ENCODE measurements around the gene KLHL40. TPM values are rescaled to one million over a fixed set of nuclear protein-coding genes. Genes with fewer than 3 reads are reported as not detected.

Gene KLHL40, protein sequence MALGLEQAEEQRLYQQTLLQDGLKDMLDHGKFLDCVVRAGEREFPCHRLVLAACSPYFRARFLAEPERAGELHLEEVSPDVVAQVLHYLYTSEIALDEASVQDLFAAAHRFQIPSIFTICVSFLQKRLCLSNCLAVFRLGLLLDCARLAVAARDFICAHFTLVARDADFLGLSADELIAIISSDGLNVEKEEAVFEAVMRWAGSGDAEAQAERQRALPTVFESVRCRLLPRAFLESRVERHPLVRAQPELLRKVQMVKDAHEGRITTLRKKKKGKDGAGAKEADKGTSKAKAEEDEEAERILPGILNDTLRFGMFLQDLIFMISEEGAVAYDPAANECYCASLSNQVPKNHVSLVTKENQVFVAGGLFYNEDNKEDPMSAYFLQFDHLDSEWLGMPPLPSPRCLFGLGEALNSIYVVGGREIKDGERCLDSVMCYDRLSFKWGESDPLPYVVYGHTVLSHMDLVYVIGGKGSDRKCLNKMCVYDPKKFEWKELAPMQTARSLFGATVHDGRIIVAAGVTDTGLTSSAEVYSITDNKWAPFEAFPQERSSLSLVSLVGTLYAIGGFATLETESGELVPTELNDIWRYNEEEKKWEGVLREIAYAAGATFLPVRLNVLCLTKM
- total RNA-seq: not detected

GRCh38 chr3:42685363-42685881 lies at the start of gene KLHL40:
TSS of gene KLHL40 (plus strand) at chr3:42685537. CDS start at chr3:42685619, 82 bp downstream.
- Histone ChIP-seq H3K4me1 (ENCODE audit: insufficient read depth, low read length) (no peaks in the 10 kb centered on the region), H3K27me3 (ENCODE audit: insufficient read depth, low read length) (peaks cover 4% of the 10 kb centered on the region), H3K9me3 (ENCODE audit: low read depth, low read length) (no peaks in the 10 kb centered on the region), H3K4me3 (ENCODE audit: low read length) (no peak within 1 kb of the TSS)

- no peaks in the 10 kb centered on the region for H3K9me3 ChIP-seq (ENCODE audit: low read depth, low read length)
- peaks cover 18% of the 10 kb centered on the region for H3K4me1 ChIP-seq (ENCODE audit: insufficient read depth, low read length)
- H3K27me3 ChIP-seq (ENCODE audit: insufficient read depth, low read length): no peaks in the 10 kb centered on the region
- no peak overlapping the region for H3K4me3 ChIP-seq (ENCODE audit: low read length)
Observed at GRCh38 chr3:42637001-42637400, 48.3 kb upstream of the KLHL40 start.

GRCh38 chr3:42638339-42638842 lies 46.9 kb upstream of the KLHL40 start:
- Histone ChIP-seq H3K4me1 (ENCODE audit: insufficient read depth, low read length) (peaks cover 18% of the 10 kb centered on the region), H3K9me3 (ENCODE audit: low read depth, low read length) (no peaks in the 10 kb centered on the region), H3K4me3 (ENCODE audit: low read length) (no peak overlapping the region), H3K27me3 (ENCODE audit: insufficient read depth, low read length) (no peaks in the 10 kb centered on the region)

GRCh38 chr3:42639192-42639591 lies 46.1 kb upstream of the KLHL40 start:
- Histone ChIP-seq H3K4me1 (ENCODE audit: insufficient read depth, low read length) (peaks cover 18% of the 10 kb centered on the region), H3K4me3 (ENCODE audit: low read length) (no peak overlapping the region), H3K9me3 (ENCODE audit: low read depth, low read length) (no peaks in the 10 kb centered on the region), H3K27me3 (ENCODE audit: insufficient read depth, low read length) (no peaks in the 10 kb centered on the region)

DNA sequence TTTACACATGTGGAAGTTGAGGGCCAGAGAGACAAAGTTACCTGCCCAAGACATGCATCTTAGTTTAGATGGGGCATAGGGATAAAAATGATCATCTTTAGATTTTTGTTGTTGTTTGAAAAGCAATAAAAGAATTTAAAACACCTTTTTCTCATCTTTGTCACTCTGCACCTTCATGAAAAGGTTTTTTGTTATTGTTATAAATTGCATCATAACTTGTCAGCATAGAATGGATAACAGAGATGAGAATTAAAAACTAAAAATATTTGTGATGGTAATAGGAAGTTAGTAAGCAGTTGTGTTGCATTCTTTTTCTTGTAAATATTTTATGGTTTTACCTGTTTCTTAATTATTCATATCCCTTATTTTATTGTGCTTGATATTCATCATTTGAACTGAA lies 45.2 kb upstream of the KLHL40 start:
- Histone ChIP-seq H3K4me1 (ENCODE audit: insufficient read depth, low read length) (peaks cover 18% of the 10 kb centered on the region), H3K4me3 (ENCODE audit: low read length) (no peak overlapping the region), H3K27me3 (ENCODE audit: insufficient read depth, low read length) (no peaks in the 10 kb centered on the region), H3K9me3 (ENCODE audit: low read depth, low read length) (no peaks in the 10 kb centered on the region)

DNA sequence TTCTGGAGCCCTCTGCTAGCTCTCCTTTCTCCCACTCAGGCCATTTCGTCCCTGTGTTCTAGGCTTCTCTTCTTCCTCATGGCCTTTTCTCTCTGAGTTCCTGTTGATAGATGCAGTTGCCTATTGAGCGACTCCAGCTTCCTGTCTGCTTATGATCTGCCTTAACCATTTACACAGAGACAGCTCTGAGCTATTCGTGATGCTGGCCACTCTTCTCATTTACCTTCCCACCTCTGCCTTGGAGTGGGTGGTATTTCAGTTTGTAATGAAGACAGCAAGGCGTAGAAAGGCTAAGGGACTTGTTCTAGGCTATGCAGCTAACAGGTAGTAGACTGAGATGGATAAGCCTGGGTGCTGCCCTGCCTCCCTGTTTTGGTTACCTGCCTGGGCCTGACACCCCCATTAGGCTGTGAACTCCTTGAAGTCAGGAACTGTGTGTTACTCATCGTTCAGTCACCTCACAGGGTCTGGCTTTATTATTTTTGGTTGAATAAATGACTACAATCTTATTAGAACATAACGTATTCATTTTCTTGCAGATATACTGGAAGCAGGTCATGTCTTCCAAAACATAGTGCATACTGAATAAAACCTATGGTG lies 44.5 kb upstream of the KLHL40 start:
- Histone ChIP-seq H3K9me3 (ENCODE audit: low read depth, low read length) (no peaks in the 10 kb centered on the region), H3K4me1 (ENCODE audit: insufficient read depth, low read length) (peaks cover 18% of the 10 kb centered on the region), H3K27me3 (ENCODE audit: insufficient read depth, low read length) (no peaks in the 10 kb centered on the region), H3K4me3 (ENCODE audit: low read length) (no peak overlapping the region)

- H3K27me3 ChIP-seq (ENCODE audit: insufficient read depth, low read length): no peaks in the 10 kb centered on the region
- H3K4me3 ChIP-seq (ENCODE audit: low read length): no peak overlapping the region
- H3K9me3 ChIP-seq (ENCODE audit: low read depth, low read length): no peaks in the 10 kb centered on the region
- H3K4me1 ChIP-seq (ENCODE audit: insufficient read depth, low read length): peaks cover 35% of the 10 kb centered on the region
Observed at GRCh38 chr3:42647821-42648459, 37.4 kb upstream of the KLHL40 start.

DNA sequence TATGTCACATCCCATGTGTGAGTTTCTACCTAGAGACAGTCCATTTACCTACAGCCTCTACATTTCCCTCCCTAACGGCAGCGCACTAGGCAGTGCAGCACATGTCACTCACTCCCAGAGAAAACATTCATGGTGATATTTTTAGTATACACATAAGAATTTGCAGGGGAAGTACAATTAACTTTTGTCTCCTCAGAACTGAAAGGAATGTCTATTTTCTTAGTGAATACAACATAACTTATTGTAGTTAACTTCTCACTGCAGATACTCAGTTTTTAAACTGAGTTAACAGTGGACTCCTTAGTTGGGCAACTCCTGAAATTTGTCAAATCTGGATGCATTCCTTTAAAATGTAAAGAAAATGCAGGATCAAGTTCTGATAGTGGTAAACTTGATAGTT lies 36.3 kb upstream of the KLHL40 start:
- H3K27me3 ChIP-seq (ENCODE audit: insufficient read depth, low read length): no peaks in the 10 kb centered on the region
- no peaks in the 10 kb centered on the region for H3K9me3 ChIP-seq (ENCODE audit: low read depth, low read length)
- no peak overlapping the region for H3K4me3 ChIP-seq (ENCODE audit: low read length)
- H3K4me1 ChIP-seq (ENCODE audit: insufficient read depth, low read length): peaks cover 45% of the 10 kb centered on the region

DNA sequence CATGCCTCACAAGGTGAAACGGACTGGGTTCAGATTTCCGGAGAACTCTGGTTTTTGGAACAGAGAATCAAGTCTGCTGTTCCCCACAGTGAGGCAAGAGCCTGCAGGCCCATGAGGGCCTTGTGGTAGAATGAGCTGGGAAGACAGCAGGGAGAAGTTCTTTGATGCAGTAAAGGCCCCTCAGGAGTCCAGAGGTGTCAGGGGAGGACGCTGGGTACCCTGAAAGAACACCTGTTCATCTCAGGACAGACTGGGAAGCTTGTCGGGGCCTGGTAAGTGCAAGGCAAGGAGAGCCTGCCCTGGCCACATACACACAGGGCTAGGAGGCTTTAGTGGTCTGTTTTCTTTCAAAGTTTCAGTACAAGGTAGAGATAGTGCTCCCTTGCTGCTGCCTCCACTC lies 35.6 kb upstream of the KLHL40 start:
- Histone ChIP-seq H3K4me3 (ENCODE audit: low read length) (no peak overlapping the region), H3K9me3 (ENCODE audit: low read depth, low read length) (no peaks in the 10 kb centered on the region), H3K27me3 (ENCODE audit: insufficient read depth, low read length) (no peaks in the 10 kb centered on the region), H3K4me1 (ENCODE audit: insufficient read depth, low read length) (peaks cover 47% of the 10 kb centered on the region)

DNA sequence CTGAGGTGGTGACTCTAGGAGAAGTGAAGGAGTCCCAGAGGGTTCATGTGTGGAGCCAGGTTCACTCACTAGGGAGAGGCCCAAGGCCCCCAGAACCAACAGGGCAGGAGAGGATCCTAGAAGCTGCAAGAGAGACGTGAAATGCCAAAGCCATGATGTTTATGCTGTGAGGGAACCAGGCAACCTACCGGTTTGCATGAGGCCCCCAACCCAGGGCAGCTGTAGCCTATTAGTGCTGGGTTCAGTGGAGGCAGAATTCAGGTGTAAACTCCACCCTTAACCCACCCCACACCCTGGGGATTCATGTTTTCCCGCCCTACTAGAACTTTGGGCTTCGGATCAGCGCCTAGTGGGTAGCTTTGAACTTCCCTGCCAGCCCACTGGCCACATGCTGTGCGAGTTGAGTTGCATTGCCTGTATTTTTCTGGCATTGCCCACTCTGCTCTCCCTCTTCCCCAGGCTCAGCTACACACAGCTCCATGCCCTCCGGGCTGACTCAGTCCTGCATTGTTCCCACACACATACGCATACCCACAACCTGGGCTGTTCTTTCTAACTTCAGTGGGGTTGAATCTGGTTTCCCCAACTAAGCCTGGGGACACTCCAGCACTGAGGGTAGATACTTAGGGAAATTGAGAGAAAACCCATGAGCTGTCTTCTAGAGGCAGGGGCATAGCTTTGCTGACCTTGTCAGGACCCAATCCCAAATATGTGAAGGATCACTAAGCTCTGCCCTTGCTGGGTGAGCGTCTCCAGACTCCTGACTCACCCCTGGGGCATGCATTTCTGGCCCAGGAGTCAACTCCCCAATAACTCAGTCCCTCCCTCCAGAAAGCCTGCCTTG lies 33.9 kb upstream of the KLHL40 start:
- Histone ChIP-seq H3K9me3 (ENCODE audit: low read depth, low read length) (no peaks in the 10 kb centered on the region), H3K4me3 (ENCODE audit: low read length) (no peak overlapping the region), H3K27me3 (ENCODE audit: insufficient read depth, low read length) (no peaks in the 10 kb centered on the region), H3K4me1 (ENCODE audit: insufficient read depth, low read length) (peaks cover 56% of the 10 kb centered on the region)

GRCh38 chr3:42652251-42652610 lies 33.1 kb upstream of the KLHL40 start:
- H3K9me3 ChIP-seq (ENCODE audit: low read depth, low read length): no peaks in the 10 kb centered on the region
- H3K4me3 ChIP-seq (ENCODE audit: low read length): no peak overlapping the region
- H3K27me3 ChIP-seq (ENCODE audit: insufficient read depth, low read length): no peaks in the 10 kb centered on the region
- H3K4me1 ChIP-seq (ENCODE audit: insufficient read depth, low read length): peaks cover 52% of the 10 kb centered on the region

DNA sequence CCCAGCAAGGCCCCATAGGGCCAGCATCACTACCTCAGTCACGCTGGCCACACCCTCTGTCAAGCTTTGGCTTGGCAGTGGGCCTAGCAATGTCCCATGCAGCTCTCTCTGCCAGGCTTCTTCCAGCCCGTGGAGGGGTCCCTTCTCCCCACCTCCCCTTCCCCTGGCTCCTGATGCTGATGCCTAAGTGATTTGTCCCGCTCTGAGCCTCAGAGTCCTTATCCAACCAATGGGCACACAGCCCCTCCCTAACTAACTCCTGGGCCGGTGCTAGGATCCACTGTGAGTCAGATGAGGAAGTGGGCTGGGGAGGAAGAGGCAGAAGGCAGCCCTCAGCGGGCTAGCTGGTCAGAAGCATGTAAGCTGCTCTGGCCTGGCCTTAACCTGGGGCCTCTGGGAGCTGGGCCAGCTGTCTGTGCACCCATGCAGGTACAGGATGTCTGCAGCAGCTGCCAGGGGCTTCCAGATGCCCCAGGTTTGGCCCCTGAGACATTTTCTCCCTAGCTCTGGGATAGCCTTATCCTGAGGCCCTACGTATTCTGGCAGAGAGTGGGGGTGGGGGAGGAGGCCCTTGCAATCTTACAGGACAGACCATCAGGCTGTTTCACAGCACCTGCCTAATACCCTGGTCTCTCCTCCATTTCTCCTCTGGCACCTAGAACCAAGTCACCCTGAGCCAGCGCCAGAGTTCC lies 32.6 kb upstream of the KLHL40 start:
- peak overlapping the region; percentile 56 for H3K4me3 ChIP-seq (ENCODE audit: low read length)
- no peaks in the 10 kb centered on the region for H3K9me3 ChIP-seq (ENCODE audit: low read depth, low read length)
- H3K4me1 ChIP-seq (ENCODE audit: insufficient read depth, low read length): peaks cover 50% of the 10 kb centered on the region
- H3K27me3 ChIP-seq (ENCODE audit: insufficient read depth, low read length): no peaks in the 10 kb centered on the region

- Histone ChIP-seq H3K9me3 (ENCODE audit: low read depth, low read length) (no peaks in the 10 kb centered on the region), H3K27me3 (ENCODE audit: insufficient read depth, low read length) (no peaks in the 10 kb centered on the region), H3K4me1 (ENCODE audit: insufficient read depth, low read length) (peaks cover 47% of the 10 kb centered on the region), H3K4me3 (ENCODE audit: low read length) (peak overlapping the region; percentile 56)
Observed at GRCh38 chr3:42653303-42653559, 32.1 kb upstream of the KLHL40 start.

Measured in mononuclear cell (primary cell).